ENCODE measurements around the gene MYH7. TPM values are rescaled to one million over a fixed set of nuclear protein-coding genes. Genes with fewer than 3 reads are reported as not detected.

MYH7 gene
- total and polyA plus RNA-seq, 4 donors: 0.02 to 0.42 (median 0.04) TPM

DNA sequence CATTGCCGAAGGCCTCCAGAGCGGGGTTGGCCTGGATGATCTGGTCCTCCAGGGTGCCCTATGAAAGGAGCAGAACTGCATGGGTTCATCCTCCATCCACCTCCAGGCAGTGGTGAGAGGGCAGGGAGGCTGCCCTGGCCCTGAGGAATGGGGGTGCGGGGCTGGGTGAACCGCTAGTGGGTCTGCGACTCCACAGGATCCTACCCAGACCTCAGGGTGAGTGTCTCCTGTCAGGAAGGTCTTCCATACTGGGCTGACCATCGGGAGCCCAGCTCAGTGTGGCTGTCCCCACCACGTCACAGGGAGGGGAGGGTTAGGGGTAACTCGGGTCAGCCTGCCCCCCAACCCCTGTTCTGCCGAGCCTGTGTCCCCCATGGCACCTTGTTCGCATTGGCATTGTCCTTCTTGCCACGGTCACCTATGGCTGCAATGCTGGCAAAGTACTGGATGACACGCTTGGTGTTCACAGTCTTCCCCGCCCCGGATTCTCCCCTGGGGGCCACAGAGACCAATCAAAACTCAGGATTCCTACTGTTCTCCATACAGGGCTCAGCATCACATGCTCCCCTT, 31.0 kb downstream of the MYH7 start:
- H3K4me1 ChIP-seq (ENCODE audit: control insufficient read depth in 4 of 4, insufficient read depth in 4 of 4, low read length in 3 of 4): no peaks in the 10 kb centered on the region

DNA sequence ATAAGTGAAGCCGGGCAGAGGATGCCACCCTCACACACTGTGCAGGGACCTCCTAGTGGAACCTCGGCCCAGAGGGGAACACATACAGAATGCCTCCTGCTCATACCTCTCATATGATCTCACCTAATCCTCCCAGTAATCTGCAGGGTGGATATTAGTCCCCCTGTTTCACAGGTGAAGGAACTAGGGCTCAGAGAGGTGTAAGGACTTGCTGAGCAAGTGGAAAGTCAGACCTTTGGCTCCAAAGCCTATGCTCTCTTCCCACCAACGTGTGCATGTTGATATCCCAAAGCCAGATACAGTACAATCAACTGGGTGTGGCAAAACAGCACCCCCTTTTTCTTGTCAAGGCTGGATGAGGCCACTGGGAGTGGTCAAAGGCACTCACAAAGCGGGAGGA, 31.6 kb downstream of the MYH7 start:
- no peak overlapping the region for H3K9ac ChIP-seq (ENCODE audit: low read depth in 1 of 2, low read length in 2 of 2)
- H3K27me3 ChIP-seq (ENCODE audit: control insufficient read depth in 4 of 4, insufficient read depth in 4 of 4, low read length in 3 of 4): peaks cover 0 to 10% (median 5%) of the 10 kb centered on the region in 4 donors
- no peak overlapping the region for H3K4me3 ChIP-seq (ENCODE audit: low read depth in 1 of 3, low read length in 3 of 3)
- H3K4me1 ChIP-seq (ENCODE audit: control insufficient read depth in 4 of 4, insufficient read depth in 4 of 4, low read length in 3 of 4): no peaks in the 10 kb centered on the region
- no peaks in the 10 kb centered on the region for H3K36me3 ChIP-seq (ENCODE audit: control insufficient read depth in 4 of 4, insufficient read depth in 3 of 4, low read depth in 1 of 4, low read length in 3 of 4)
- H3K27ac ChIP-seq (ENCODE audit: low read depth in 1 of 2, low read length in 2 of 2): no peak overlapping the region
- 71% methylated on average over 4 of the region's 4 CpGs for WGBS
- no peaks in the 10 kb centered on the region for H3K9me3 ChIP-seq (ENCODE audit: control insufficient read depth in 4 of 4, low read length in 3 of 4)
- DNase-seq (ENCODE audit: low spot score): no peak
- TF ChIP-seq TAF1 (conservative IDR thresholded peaks at IDR 0.05) (no peak), FOXA2 (IDR thresholded peaks at IDR 0.05) (no peak), EGR1 (IDR thresholded peaks at IDR 0.05; ENCODE audit: low read depth in 2 of 2) (no peak), JUND (IDR thresholded peaks at IDR 0.05) (no peak), NR2F2 (IDR thresholded peaks at IDR 0.05) (no peak), SP1 (IDR thresholded peaks at IDR 0.05) (no peak), FOXA1 (IDR thresholded peaks at IDR 0.05) (no peak), HNF4A (conservative IDR thresholded peaks at IDR 0.05) (no peak)
- TF ChIP-seq, protein P1, sequence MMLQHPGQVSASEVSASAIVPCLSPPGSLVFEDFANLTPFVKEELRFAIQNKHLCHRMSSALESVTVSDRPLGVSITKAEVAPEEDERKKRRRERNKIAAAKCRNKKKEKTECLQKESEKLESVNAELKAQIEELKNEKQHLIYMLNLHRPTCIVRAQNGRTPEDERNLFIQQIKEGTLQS (IDR thresholded peaks at IDR 0.05): no peak
- TF ChIP-seq, protein P2, sequence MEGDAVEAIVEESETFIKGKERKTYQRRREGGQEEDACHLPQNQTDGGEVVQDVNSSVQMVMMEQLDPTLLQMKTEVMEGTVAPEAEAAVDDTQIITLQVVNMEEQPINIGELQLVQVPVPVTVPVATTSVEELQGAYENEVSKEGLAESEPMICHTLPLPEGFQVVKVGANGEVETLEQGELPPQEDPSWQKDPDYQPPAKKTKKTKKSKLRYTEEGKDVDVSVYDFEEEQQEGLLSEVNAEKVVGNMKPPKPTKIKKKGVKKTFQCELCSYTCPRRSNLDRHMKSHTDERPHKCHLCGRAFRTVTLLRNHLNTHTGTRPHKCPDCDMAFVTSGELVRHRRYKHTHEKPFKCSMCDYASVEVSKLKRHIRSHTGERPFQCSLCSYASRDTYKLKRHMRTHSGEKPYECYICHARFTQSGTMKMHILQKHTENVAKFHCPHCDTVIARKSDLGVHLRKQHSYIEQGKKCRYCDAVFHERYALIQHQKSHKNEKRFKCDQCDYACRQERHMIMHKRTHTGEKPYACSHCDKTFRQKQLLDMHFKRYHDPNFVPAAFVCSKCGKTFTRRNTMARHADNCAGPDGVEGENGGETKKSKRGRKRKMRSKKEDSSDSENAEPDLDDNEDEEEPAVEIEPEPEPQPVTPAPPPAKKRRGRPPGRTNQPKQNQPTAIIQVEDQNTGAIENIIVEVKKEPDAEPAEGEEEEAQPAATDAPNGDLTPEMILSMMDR (IDR thresholded peaks at IDR 0.05; ENCODE audit: low read depth, low read length, missing input control): no peak
- TF ChIP-seq, protein P3, sequence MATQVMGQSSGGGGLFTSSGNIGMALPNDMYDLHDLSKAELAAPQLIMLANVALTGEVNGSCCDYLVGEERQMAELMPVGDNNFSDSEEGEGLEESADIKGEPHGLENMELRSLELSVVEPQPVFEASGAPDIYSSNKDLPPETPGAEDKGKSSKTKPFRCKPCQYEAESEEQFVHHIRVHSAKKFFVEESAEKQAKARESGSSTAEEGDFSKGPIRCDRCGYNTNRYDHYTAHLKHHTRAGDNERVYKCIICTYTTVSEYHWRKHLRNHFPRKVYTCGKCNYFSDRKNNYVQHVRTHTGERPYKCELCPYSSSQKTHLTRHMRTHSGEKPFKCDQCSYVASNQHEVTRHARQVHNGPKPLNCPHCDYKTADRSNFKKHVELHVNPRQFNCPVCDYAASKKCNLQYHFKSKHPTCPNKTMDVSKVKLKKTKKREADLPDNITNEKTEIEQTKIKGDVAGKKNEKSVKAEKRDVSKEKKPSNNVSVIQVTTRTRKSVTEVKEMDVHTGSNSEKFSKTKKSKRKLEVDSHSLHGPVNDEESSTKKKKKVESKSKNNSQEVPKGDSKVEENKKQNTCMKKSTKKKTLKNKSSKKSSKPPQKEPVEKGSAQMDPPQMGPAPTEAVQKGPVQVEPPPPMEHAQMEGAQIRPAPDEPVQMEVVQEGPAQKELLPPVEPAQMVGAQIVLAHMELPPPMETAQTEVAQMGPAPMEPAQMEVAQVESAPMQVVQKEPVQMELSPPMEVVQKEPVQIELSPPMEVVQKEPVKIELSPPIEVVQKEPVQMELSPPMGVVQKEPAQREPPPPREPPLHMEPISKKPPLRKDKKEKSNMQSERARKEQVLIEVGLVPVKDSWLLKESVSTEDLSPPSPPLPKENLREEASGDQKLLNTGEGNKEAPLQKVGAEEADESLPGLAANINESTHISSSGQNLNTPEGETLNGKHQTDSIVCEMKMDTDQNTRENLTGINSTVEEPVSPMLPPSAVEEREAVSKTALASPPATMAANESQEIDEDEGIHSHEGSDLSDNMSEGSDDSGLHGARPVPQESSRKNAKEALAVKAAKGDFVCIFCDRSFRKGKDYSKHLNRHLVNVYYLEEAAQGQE (IDR thresholded peaks at IDR 0.05): no peak

More for the DNA sequence above, 31.0 kb downstream of the MYH7 start:
- no peak overlapping the region for H3K4me3 ChIP-seq (ENCODE audit: low read depth in 1 of 3, low read length in 3 of 3)
- no peak for DNase-seq (ENCODE audit: low spot score)
- H3K27me3 ChIP-seq (ENCODE audit: control insufficient read depth in 4 of 4, insufficient read depth in 4 of 4, low read length in 3 of 4): peaks cover 0 to 10% (median 5%) of the 10 kb centered on the region in 4 donors
- H3K36me3 ChIP-seq (ENCODE audit: control insufficient read depth in 4 of 4, insufficient read depth in 3 of 4, low read depth in 1 of 4, low read length in 3 of 4): no peaks in the 10 kb centered on the region
- H3K9ac ChIP-seq (ENCODE audit: low read depth in 1 of 2, low read length in 2 of 2): no peak overlapping the region
- H3K27ac ChIP-seq (ENCODE audit: low read depth in 1 of 2, low read length in 2 of 2): no peak overlapping the region
- no peaks in the 10 kb centered on the region for H3K9me3 ChIP-seq (ENCODE audit: control insufficient read depth in 4 of 4, low read length in 3 of 4)
- WGBS: 80% methylated on average over 14 of the region's 14 CpGs
- no peak for TF ChIP-seq FOXA1 (IDR thresholded peaks at IDR 0.05)
- TF ChIP-seq, protein P1 (IDR thresholded peaks at IDR 0.05): no peak
- no peak for TF ChIP-seq HNF4A (conservative IDR thresholded peaks at IDR 0.05)
- TF ChIP-seq, protein P3 (IDR thresholded peaks at IDR 0.05): no peak
- TF ChIP-seq YY1 (IDR thresholded peaks at IDR 0.05): no peak
- TF ChIP-seq NR2F2 (IDR thresholded peaks at IDR 0.05): no peak
- TF ChIP-seq RXRA (IDR thresholded peaks at IDR 0.05): no peak
- no peak for TF ChIP-seq JUND (IDR thresholded peaks at IDR 0.05)
- no peak for TF ChIP-seq RAD21 (IDR thresholded peaks at IDR 0.05)
- TF ChIP-seq, protein P4, sequence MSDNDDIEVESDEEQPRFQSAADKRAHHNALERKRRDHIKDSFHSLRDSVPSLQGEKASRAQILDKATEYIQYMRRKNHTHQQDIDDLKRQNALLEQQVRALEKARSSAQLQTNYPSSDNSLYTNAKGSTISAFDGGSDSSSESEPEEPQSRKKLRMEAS (IDR thresholded peaks at IDR 0.05): no peak
- TF ChIP-seq SP1 (IDR thresholded peaks at IDR 0.05): no peak
- TF ChIP-seq FOXA2 (IDR thresholded peaks at IDR 0.05): no peak
- TF ChIP-seq, protein P2 (IDR thresholded peaks at IDR 0.05; ENCODE audit: low read depth, low read length, missing input control): no peak
- TF ChIP-seq HNF4G (IDR thresholded peaks at IDR 0.05): no peak
